ENCODE data around the gene KCNT2.

GRCh38 chr1:196451103-196451502 is 157.1 kb downstream of the KCNT2 start:
- TF ChIP-seq CTCF (IDR thresholded peaks at IDR 0.05) (no peak), POLR2A (IDR thresholded peaks at IDR 0.05) (no peak)

Data from esophagus squamous epithelium (tissue), 4 donors.